Caki2 (cell line): ENCODE measurements around the gene TBX10. TPM values are rescaled to one million over a fixed set of nuclear protein-coding genes. Genes with fewer than 3 reads are reported as not detected.
"Not testable (repeated sequence)": the region's sequence is repeated elsewhere in the genome, so short reads cannot be mapped to it uniquely, and the experiment has no call there.

Experiments used
- DNase-seq: peaks from one replicate; pipeline ENCODE4 v3.0.0-alpha.2; 2015; ENCODE audit warnings: low read depth
- in situ Hi-C: cut with HindIII; loops from 2 replicates; pipeline ENCODE4 v1.10.0; 2016; ENCODE audit warnings: low sequenced_read_pairs, low pct_unique_long_range_greater_than_20kb, mixed read lengths
- total RNA-seq: library from RNA; depleted of rRNA; stranded (reverse); fragments of >200 nt; shearing (Covaris generic); gene quantifications from 2 replicates; pipeline ENCODE4 v1.2.3, GENCODE V29; 2014; ENCODE audit warnings: low replicate concordance; rRNA removed

TBX10 gene
- total RNA-seq = not detected in 2 replicates

- in situ Hi-C loops = no loop called here
- no peak for DNase-seq
Measured at GRCh38 chr11:67639438-67639859, at the start of gene TBX10. TBX10 (minus strand) TSS chr11:67639763; CDS start chr11:67639472, 291 bp downstream.

GRCh38 chr11:67689178-67689577, 49.6 kb upstream of the TBX10 start:
- in situ Hi-C loops = no loop called here
- no peak for DNase-seq

GRCh38 chr11:67687986-67688385, 48.4 kb upstream of the TBX10 start:
- in situ Hi-C loops = no loop called here
- DNase-seq = no peak

GRCh38 chr11:67685641-67686332, 46.2 kb upstream of the TBX10 start:
- in situ Hi-C loops, DNase-seq: not testable (repeated sequence)

GRCh38 chr11:67682126-67683034, 42.8 kb upstream of the TBX10 start:
- in situ Hi-C loops, DNase-seq: not testable (repeated sequence)

GRCh38 chr11:67680696-67681470, 41.3 kb upstream of the TBX10 start:
- in situ Hi-C loops = no loop called here
- DNase-seq = no peak

- in situ Hi-C loops = no loop called here
- no peak for DNase-seq
Measured at GRCh38 chr11:67675058-67675747, 35.6 kb upstream of the TBX10 start.

- in situ Hi-C loops = no loop called here
- no peak for DNase-seq
Measured at GRCh38 chr11:67674442-67674871, 34.9 kb upstream of the TBX10 start, which contains the start of gene ALDH3B2. ALDH3B2 (minus strand) TSS chr11:67674623; CDS start chr11:67666935, 7,688 bp downstream.

- in situ Hi-C loops = no loop called here
- no peak for DNase-seq
Measured at GRCh38 chr11:67673902-67674301, 34.3 kb upstream of the TBX10 start.

GRCh38 chr11:67673358-67673757, 33.8 kb upstream of the TBX10 start:
- in situ Hi-C loops = no loop called here
- DNase-seq = no peak

GRCh38 chr11:67671211-67671520, 31.6 kb upstream of the TBX10 start:
- no peak for DNase-seq
- in situ Hi-C loops = no loop called here

- no peak for DNase-seq
- in situ Hi-C loops = no loop called here
Measured at GRCh38 chr11:67670316-67671210, 31.0 kb upstream of the TBX10 start.

GRCh38 chr11:67668192-67668551, 28.6 kb upstream of the TBX10 start:
- in situ Hi-C loops = no loop called here
- no peak for DNase-seq

- no peak for DNase-seq
- in situ Hi-C loops = no loop called here
Measured at GRCh38 chr11:67667490-67668191, 28.1 kb upstream of the TBX10 start.

GRCh38 chr11:67666676-67667489, 27.3 kb upstream of the TBX10 start:
- no peak for DNase-seq
- in situ Hi-C loops = no loop called here

GRCh38 chr11:67666303-67666645, 26.7 kb upstream of the TBX10 start:
- in situ Hi-C loops = no loop called here
- no peak for DNase-seq
